Right ventricle myocardium inferior (tissue), 1 donor: ENCODE measurements around the gene TRPV3. TPM values are rescaled to one million over a fixed set of nuclear protein-coding genes. Genes with fewer than 3 reads are reported as not detected.
"Not testable (repeated sequence)": the region's sequence is repeated elsewhere in the genome, so short reads cannot be mapped to it uniquely, and the experiment has no call there.

Experiments used
- ATAC-seq: fragments of 200-7000 bp; cut with Tn5 transposase; one replicate; pipeline ENCODE4 v1.9.1; 2020; ENCODE audit warnings: mild to moderate bottlenecking, moderate library complexity
- DNase-seq: peaks from one replicate; pipeline ENCODE4 v3.0.0; 2021; ENCODE audit errors: missing footprints
- intact Hi-C: fragments of 100-400 bp; cut with DNase I; formaldehyde crosslinking; loops from one replicate; pipeline ENCODE4 v1.11.0; 2022
- long read RNA-seq: library from polyadenylated mRNA; unstranded; transcript quantifications from one replicate; pipeline ENCODE4 v2.0.0, GENCODE V29; 2021
- total RNA-seq: library from RNA; stranded (reverse); fragmentation: NEBNext Ultra II Directional; extraction: Animal tissue kit (Norgen Biotek cat#: 25700); gene quantifications from one replicate; pipeline ENCODE4 v1.2.1, GENCODE V29; 2021
- donor health status: DM: no; HTN: yes; CAD: no; lungs with severe emphysema.

The TRPV3 gene
- 0.84 TPM for total RNA-seq
- long read RNA-seq, result 0 reads

GRCh38 chr17:3557768-3558583, at the start of gene TRPV3:
TRPV3 (minus strand) TSS chr17:3557812; CDS start chr17:3554850, 2,962 bp downstream.
- intact Hi-C loops, result no loop called here
- no peak for ATAC-seq
- no peak for DNase-seq

GRCh38 chr17:3603870-3604259, 46.3 kb upstream of the TRPV3 start:
- DNase-seq (peak; percentile 39), ATAC-seq (no peak)
- intact Hi-C loops, result no loop called here

GRCh38 chr17:3603119-3603869, 45.7 kb upstream of the TRPV3 start:
- intact Hi-C loops, result no loop called here
- DNase-seq (no peak), ATAC-seq (no peak)

GRCh38 chr17:3602499-3602898, 44.9 kb upstream of the TRPV3 start:
- intact Hi-C loops, result no loop called here
- no peak for ATAC-seq
- peak; percentile 52 for DNase-seq

- ATAC-seq, result no peak
- intact Hi-C loops, result no loop called here
Measured at GRCh38 chr17:3600529-3601205, 43.1 kb upstream of the TRPV3 start.

GRCh38 chr17:3598078-3598477, 40.5 kb upstream of the TRPV3 start:
- intact Hi-C loops, result no loop called here
- no peak for ATAC-seq
- peak; percentile 28 for DNase-seq

More at GRCh38 chr17:3600529-3601205, 43.1 kb upstream of the TRPV3 start:
- peak; percentile 60 for DNase-seq

- intact Hi-C loops, result no loop called here
- ATAC-seq (no peak), DNase-seq (peak; percentile 53)
Measured at GRCh38 chr17:3596804-3597464, 39.3 kb upstream of the TRPV3 start.

GRCh38 chr17:3594976-3595375, 37.4 kb upstream of the TRPV3 start:
- intact Hi-C loops, result no loop called here
- ATAC-seq, result no peak
- DNase-seq, result peak; percentile 27

- ATAC-seq, result peak; percentile 58
Measured at GRCh38 chr17:3594051-3594800, 36.6 kb upstream of the TRPV3 start.

GRCh38 chr17:3593384-3593783, 35.8 kb upstream of the TRPV3 start:
- DNase-seq (no peak), ATAC-seq (no peak)
- intact Hi-C loops, result no loop called here

More at GRCh38 chr17:3594051-3594800, 36.6 kb upstream of the TRPV3 start:
- intact Hi-C loops, result no loop called here
- peak; percentile 66 for DNase-seq

- DNase-seq, result peak; percentile 57
- intact Hi-C loops, result no loop called here
- ATAC-seq, result no peak
Measured at GRCh38 chr17:3592216-3592860, 34.7 kb upstream of the TRPV3 start.

GRCh38 chr17:3590768-3591167, 33.2 kb upstream of the TRPV3 start:
- intact Hi-C loops, result no loop called here
- DNase-seq (no peak), ATAC-seq (no peak)

GRCh38 chr17:3590231-3590630, 32.6 kb upstream of the TRPV3 start:
- intact Hi-C loops, result no loop called here
- DNase-seq, result no peak
- no peak for ATAC-seq

- ATAC-seq, result no peak
- intact Hi-C loops, result no loop called here
Measured at GRCh38 chr17:3589784-3590183, 32.2 kb upstream of the TRPV3 start.

GRCh38 chr17:3585826-3586225, 28.2 kb upstream of the TRPV3 start:
- DNase-seq, result no peak
- ATAC-seq, result no peak
- intact Hi-C loops, result no loop called here

More at GRCh38 chr17:3589784-3590183, 32.2 kb upstream of the TRPV3 start:
- DNase-seq, result no peak

GRCh38 chr17:3583456-3583855, 25.8 kb upstream of the TRPV3 start:
- intact Hi-C loops, result no loop called here
- ATAC-seq, result no peak
- no peak for DNase-seq

GRCh38 chr17:3582915-3583314, 25.3 kb upstream of the TRPV3 start:
- no peak for DNase-seq
- intact Hi-C loops, result no loop called here
- ATAC-seq, result no peak

- intact Hi-C loops, DNase-seq, ATAC-seq: not testable (repeated sequence)
Measured at GRCh38 chr17:3578667-3579066, 21.1 kb upstream of the TRPV3 start.
